HAP-1 (cell line): ENCODE data around the gene WDR89.
A peak's percentile ranks its signal among the peaks of the same experiment; 100 is the strongest.
"Not testable (repeated sequence)": the region's sequence is repeated elsewhere in the genome, so short reads cannot be mapped to it uniquely, and the experiment has no call there.

Experiments
- DNase-seq, 2 experiments: peaks; one replicate each; pipeline ENCODE4 v3.0.0-alpha.2; 2016 to 2020; ENCODE audit warnings: low spot score in 2 of 2
- H3K27me3 ChIP-seq: fragments of 250-450 bp; sonication (Bioruptor Pico); 2 replicates; pipeline ENCODE4 v1.5.1; 2020; ENCODE audit warnings: low read depth, mild to moderate bottlenecking, moderate library complexity
- H3K36me3 ChIP-seq: fragments of 250-450 bp; sonication (Bioruptor Pico); replicated peaks from 2 replicates; pipeline ENCODE4 v1.5.1; 2020; ENCODE audit warnings: mild to moderate bottlenecking
- H3K4me1 ChIP-seq: fragments of 250-450 bp; sonication (Bioruptor Pico); 2 replicates; pipeline ENCODE4 v1.5.1; 2020; ENCODE audit warnings: mild to moderate bottlenecking
- H3K4me3 ChIP-seq: fragments of 250-450 bp; sonication (Bioruptor Pico); 2 replicates; pipeline ENCODE4 v1.5.1; 2020; ENCODE audit warnings: mild to moderate bottlenecking, moderate library complexity
- H3K9me3 ChIP-seq: fragments of 250-450 bp; sonication (Bioruptor Pico); 2 replicates; pipeline ENCODE4 v1.5.1; 2020; ENCODE audit warnings: mild to moderate bottlenecking, moderate library complexity
- in situ Hi-C: fragments of 300-500 bp; cut with MboI; formaldehyde crosslinking; loops from 3 replicates; pipeline ENCODE4 v1.14.3; 2020; ENCODE audit warnings: low sequenced_read_pairs, inconsistent platforms, mixed read lengths

WDR89 gene

DNA sequence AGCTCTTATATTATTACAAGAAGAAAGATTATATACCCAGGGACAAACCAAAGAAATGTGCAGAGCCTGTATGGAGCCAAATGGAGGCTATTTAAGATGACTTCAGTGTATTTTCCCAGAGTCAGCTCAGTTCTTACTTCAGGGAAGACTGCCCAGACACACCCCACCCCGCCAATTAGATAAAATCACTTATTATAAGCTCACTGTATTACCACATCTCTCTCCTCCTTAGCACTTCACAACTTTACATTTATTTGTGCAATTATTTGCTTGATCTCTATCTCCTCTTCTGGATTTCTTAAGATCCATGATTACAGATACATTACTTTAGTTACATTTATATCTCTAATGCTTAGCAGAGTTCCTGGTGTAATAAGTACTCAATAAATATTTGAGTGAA, 24.7 kb upstream of the WDR89 start:
- H3K36me3 ChIP-seq = no peaks in the 10 kb centered on the region
- no peaks in the 10 kb centered on the region for H3K9me3 ChIP-seq
- DNase-seq = no peak
- in situ Hi-C loops = no loop called here
- no peaks in the 10 kb centered on the region for H3K4me1 ChIP-seq
- no peak overlapping the region for H3K4me3 ChIP-seq
- no peaks in the 10 kb centered on the region for H3K27me3 ChIP-seq

DNA sequence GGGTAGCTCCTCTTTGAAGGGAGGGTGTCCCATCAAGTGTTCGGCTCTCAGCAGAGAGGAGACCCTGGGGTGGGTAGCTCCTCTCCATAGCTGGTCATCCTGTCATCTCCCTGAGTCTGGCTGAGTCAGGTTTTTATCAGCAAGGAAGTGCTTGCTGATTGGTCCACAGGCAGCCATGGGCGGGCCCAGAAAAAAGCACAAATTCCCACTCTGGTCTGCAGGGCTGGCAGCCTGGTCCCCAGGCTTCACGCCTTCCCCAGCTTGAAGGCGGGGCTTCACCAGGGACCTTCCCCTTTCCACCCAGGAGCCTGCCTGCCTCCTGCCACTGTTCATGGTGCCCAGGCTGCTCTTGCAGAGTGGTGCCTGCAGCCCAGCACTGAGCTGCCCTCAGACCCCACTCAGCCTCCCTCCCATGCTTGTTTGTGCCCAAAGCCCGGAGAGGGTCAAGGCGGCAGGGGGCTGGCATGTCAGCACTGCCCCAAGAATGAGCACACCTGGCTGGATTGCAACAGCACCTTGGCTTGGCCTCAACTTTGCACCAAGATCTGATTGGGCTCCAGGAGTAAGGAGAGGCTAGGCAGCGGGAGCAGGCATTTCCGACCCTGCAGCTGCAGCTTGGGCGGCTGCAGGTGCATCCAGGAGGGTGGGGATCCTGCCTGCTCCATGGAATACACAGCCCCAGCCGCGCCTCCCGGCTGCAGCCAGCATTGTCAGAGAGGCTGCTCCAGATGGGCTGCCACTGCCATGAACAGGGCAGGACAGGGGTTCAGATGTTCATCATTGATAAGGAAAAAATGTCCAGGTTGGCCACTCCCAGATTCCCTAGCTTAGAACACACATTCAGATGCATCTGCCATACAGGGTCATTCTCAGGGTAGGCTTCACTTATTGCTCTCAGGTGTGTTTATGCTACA, 22.0 kb upstream of the WDR89 start:
- Histone ChIP-seq H3K4me1 (no peaks in the 10 kb centered on the region), H3K4me3 (no peak overlapping the region), H3K27me3 (no peaks in the 10 kb centered on the region), H3K36me3 (no peaks in the 10 kb centered on the region), H3K9me3 (no peaks in the 10 kb centered on the region)
- no peak for DNase-seq
- in situ Hi-C loops = no loop called here

DNA sequence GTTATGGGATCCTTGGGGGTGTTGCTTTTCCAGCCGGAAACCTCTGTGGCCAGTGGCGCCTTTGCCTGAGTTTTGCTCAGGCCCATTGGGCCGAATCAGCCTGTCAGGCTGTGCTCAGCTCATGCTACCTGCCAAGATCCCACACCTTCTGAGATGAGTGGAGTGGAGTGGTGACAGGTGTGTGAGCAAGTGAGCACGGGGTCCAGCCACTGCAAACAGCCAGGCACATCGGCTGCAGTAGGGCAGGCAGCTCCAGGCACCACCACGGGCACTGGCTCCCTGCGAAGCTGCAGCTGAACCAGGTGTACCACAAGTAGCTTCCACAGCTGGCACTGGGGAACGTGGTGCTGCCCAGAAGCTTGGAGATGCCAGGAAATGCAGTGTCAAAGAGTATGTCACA, 21.1 kb upstream of the WDR89 start:
- DNase-seq = no peak
- Histone ChIP-seq H3K4me3 (no peak overlapping the region), H3K9me3 (no peaks in the 10 kb centered on the region), H3K4me1 (no peaks in the 10 kb centered on the region), H3K27me3 (no peaks in the 10 kb centered on the region), H3K36me3 (no peaks in the 10 kb centered on the region)
- in situ Hi-C loops = no loop called here

DNA sequence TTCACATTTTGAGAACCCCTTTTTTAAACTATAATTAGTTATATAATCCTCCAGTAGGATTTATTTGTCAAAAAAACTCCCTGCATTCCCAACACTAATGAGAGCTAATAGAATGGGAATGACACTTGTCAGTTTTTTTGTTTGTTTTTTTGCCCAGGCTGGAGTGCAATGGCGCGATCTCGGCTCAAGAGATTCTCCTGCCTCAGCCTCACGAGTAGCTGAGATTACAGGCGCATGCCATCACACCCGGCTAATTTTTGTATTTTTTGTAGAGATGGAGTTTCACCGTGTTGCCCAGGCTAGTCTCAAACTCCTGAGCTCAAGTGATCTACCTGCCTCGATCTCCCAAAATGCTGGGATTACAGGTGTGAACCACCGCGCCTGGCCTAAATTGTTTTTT, 20.2 kb upstream of the WDR89 start:
- H3K27me3 ChIP-seq, in situ Hi-C loops, DNase-seq, H3K4me3 ChIP-seq, H3K36me3 ChIP-seq, H3K4me1 ChIP-seq, H3K9me3 ChIP-seq: not testable (repeated sequence)

DNA sequence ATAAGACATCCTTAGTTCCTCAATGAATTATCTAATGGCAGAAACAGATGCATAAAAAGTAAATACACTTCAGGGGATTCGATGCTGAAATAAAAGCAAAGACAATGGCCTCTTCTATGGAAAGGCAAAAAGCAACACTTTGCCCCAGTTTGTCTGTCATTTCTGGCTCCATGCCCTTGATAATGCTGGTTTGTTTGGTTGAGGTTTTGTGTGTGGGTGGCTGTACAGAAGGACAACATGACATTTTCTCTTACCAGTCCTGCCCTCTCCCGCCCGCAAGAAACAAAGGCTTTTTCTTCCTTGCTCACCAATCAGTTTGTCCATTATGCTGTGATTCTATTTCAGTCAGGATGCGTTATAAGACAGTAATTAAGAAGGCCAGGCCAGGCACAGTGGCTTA, 18.1 kb upstream of the WDR89 start:
- no peak for DNase-seq
- in situ Hi-C loops = no loop called here

DNA sequence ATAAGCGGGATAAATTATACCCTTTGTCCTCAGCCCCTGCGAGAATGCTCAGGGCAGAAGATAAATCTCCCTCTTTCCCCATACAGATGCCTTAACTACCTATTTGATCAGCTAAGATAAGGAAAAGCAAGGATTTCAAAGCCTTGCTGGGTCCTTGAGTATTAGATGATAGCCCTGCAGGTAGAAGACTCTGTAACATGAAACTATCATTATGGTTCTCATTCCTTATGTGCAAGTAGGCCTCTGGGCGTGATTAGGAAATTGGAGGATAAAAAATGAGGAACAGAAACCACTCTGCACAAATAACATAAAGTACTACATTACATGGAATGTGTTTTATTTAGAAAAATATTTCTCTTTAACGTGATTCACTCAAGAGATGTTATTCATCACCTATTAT, 14.5 kb upstream of the WDR89 start:
- no peak for DNase-seq
- Histone ChIP-seq H3K4me1 (no peaks in the 10 kb centered on the region), H3K27me3 (no peaks in the 10 kb centered on the region), H3K9me3 (no peaks in the 10 kb centered on the region), H3K4me3 (no peak overlapping the region), H3K36me3 (no peaks in the 10 kb centered on the region)
- in situ Hi-C loops = no loop called here

More for the DNA sequence above, 18.1 kb upstream of the WDR89 start:
- no peaks in the 10 kb centered on the region for H3K4me1 ChIP-seq
- no peaks in the 10 kb centered on the region for H3K9me3 ChIP-seq
- H3K36me3 ChIP-seq = no peaks in the 10 kb centered on the region
- H3K4me3 ChIP-seq = no peak overlapping the region
- H3K27me3 ChIP-seq = no peaks in the 10 kb centered on the region

DNA sequence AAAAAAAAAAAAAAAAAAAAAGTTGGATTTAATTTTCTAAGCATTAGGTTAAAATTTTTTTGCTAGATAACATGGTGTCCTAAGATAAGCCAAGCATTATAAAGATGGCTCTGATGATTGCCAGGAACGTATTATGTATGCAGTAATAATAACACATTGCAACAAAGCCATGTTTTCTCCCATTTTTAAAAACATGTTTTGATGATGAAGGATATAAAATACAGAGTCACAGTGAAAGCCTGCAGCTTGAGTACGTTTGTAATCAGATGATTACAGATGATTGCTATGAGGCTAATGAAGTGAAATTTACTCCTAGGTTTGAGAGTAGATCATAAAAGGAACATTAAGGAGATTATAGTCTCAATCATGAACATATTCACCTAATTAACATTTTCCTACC, 13.3 kb upstream of the WDR89 start:
- no peak for DNase-seq
- Histone ChIP-seq H3K4me1 (no peaks in the 10 kb centered on the region), H3K27me3 (no peaks in the 10 kb centered on the region), H3K36me3 (no peaks in the 10 kb centered on the region), H3K4me3 (no peak overlapping the region), H3K9me3 (no peaks in the 10 kb centered on the region)
- in situ Hi-C loops = no loop called here

DNA sequence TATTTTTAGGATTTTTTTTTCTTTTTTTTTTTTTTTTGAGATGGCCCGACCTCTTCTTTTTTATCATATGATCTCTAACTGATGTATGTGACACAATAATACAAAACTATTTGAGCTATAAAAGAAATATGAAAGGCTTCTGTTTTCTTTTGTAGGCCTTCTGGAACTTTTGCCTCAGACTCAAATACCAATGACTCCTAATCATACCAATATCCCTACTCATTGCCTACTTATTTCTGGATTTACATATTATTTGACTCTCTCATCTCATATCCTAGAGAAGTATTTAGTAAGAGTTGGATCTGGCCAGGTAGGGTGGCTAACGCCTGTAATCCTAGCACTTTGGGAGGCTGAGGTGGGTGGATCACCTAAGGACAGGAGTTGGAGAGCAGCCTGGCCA, 12.7 kb upstream of the WDR89 start:
- H3K4me3 ChIP-seq = no peak overlapping the region
- H3K9me3 ChIP-seq = no peaks in the 10 kb centered on the region
- H3K27me3 ChIP-seq = no peaks in the 10 kb centered on the region
- no peaks in the 10 kb centered on the region for H3K36me3 ChIP-seq
- H3K4me1 ChIP-seq = no peaks in the 10 kb centered on the region
- no peak for DNase-seq
- in situ Hi-C loops = no loop called here

DNA sequence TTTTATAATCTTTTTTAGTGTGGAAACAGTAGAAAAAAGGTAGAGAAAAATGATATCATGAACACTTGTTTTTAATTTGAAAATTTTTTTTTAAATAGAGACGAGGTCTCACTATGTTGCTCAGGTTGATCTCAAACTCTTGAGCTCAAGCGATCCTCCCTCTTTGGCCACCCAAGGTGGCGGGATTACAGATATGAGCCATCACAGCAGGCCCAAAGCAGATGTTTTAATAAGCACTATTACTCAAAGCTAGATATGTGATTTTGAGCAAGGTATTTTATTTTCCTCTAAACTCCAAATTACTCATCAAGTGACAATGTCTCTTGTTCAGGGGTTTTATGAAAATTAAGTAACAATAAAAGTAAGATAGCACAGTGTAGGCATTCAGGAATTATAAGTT, 10.7 kb upstream of the WDR89 start:
- H3K27me3 ChIP-seq = no peaks in the 10 kb centered on the region
- in situ Hi-C loops = no loop called here

DNA sequence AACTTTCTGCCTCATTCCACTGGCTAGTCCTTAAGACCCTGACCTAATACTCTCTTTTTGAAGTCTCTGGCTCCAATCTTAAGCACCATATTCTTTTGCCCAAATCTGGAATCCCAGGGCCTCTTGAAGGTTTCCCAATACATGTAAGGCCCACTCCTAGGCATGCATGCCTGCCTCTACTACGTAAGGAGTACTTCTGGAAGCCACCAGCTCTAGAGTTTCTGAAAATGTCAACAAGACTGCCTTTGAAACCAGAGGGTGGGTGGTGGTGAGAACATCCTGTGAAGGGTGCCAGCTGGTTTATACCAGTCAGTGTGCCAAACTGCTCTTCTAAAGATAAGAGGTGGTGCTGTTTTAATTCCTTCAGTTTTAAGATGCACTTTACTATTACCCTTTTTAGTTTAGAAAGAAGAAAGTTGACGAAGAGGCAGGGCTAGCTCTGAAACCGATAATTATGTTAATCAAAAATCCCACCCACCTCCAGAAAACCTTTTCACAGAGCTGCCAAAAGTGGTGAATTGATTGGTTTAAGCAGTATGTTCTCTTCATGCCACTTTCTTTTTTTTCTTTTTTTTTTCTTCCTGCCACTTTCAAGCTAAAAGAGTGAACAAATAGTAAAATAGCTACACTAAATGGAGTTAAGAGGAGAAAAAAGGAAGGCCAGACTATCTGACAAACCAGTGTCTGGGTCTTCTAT, 8.7 kb upstream of the WDR89 start:
- Histone ChIP-seq H3K4me1 (no peaks in the 10 kb centered on the region), H3K36me3 (no peaks in the 10 kb centered on the region), H3K4me3 (no peak overlapping the region), H3K27me3 (no peaks in the 10 kb centered on the region), H3K9me3 (no peaks in the 10 kb centered on the region)
- in situ Hi-C loops = no loop called here
- DNase-seq = no peak

More for the DNA sequence above, 10.7 kb upstream of the WDR89 start:
- H3K4me3 ChIP-seq = no peak overlapping the region
- no peaks in the 10 kb centered on the region for H3K36me3 ChIP-seq
- H3K4me1 ChIP-seq = no peaks in the 10 kb centered on the region
- no peak for DNase-seq
- no peaks in the 10 kb centered on the region for H3K9me3 ChIP-seq

DNA sequence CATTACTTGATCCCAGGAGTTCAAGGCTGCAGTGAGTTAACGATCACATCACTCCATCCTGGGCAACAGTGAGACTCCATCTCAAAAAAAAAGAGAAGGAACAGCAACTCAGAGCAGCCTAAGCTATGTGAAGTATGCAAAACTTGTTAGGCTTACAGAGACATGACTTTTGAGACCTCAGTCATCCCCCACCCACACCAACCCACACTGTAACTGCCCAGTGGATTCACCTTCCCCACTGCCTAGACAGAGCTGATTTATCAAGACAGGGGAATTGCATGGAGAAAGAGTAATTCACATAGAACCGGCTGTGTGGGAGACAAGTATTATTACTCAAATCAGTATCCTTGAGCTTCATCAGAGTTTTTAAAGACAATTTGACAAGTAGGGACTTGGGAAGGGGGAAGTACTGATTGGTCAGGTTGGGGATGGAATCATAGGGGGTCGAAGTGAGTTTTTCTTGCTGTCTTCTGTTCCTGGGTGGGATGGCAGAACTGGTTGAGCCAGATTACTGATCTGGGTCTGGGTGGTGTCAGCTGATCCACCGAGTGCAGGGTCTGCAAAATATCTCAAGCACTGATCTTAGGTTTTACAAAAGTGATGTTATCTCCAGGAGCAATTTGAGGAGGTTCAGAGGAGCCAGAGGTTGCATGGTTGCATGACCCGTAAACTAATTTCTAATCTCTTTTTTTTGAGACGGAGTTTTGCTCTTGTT, 6.2 kb upstream of the WDR89 start:
- Histone ChIP-seq H3K4me1 (no peaks in the 10 kb centered on the region), H3K27me3 (no peaks in the 10 kb centered on the region), H3K36me3 (no peaks in the 10 kb centered on the region), H3K9me3 (no peaks in the 10 kb centered on the region), H3K4me3 (no peak overlapping the region)
- no peak for DNase-seq
- in situ Hi-C loops = no loop called here

DNA sequence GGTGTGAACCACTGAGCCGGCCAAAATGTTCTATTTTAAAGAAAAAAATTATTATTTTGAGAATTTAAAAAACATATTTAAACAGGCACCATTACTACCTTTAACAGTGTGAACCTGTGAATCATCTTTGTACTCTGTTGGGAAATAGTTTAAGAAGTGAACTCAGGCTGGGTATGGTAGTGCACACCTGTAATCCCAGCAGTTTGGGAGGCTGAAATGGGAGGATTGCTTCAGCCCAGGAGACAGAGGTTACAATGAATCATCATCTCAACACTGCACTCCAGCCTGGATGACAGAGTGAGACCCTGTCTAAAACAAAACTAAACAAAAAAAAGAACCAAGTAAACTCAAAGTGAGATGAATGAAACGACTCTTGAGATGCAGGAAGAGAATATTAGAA, 3.1 kb upstream of the WDR89 start:
- no peaks in the 10 kb centered on the region for H3K9me3 ChIP-seq
- in situ Hi-C loops = no loop called here
- DNase-seq = no peak
- H3K4me1 ChIP-seq = no peaks in the 10 kb centered on the region
- no peaks in the 10 kb centered on the region for H3K27me3 ChIP-seq
- H3K36me3 ChIP-seq = no peaks in the 10 kb centered on the region
- H3K4me3 ChIP-seq = no peak overlapping the region

DNA sequence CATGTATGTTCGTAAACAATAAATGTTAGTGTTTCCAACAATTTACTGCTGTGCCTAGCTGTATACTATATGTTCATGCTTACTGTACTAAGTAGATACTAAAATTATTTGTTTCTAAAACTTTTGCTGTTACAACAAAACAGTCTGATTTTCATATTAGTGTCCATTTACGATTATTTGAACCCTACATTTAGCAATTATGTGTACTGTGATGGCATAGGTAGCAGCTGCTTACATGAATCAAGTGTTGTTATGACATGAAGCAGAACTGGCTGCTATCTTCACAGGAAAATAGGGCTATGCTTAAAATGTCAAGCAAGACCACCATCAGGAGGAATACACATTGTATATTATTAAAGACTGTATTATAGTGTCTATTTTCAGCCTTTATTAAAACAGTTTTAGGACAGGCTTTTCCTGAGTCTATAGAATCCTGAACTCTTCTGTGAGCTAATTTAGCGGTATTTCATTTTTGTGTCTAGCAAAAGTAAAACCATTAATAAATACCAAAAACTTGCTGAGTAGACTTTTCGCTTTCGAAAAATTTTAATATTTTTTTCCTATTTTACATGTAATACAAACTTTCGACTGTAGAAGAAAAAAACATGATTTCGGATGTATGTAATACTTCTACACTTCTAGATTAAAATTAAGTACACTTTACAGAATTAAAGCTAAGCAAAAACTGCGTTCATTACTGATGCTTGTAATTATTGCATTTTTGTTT, 1.1 kb upstream of the WDR89 start:
- H3K36me3 ChIP-seq = 0 out of 2 replicates have a peak, but pooled peaks cover 3% of the 10 kb centered on the region
- DNase-seq = no peak
- in situ Hi-C loops = no loop called here
- no peaks in the 10 kb centered on the region for H3K9me3 ChIP-seq
- peak overlapping the region; percentile 46 for H3K4me3 ChIP-seq
- H3K4me1 ChIP-seq = no peaks in the 10 kb centered on the region
- no peaks in the 10 kb centered on the region for H3K27me3 ChIP-seq
